Measurements from ENCODE around the gene CTAGE1.

- no peak for TF ChIP-seq POLR2A (IDR thresholded peaks at IDR 0.05; ENCODE audit: low read depth)
- TF ChIP-seq CTCF (IDR thresholded peaks at IDR 0.05), result no peak
- TF ChIP-seq POLR2AphosphoS5 (IDR thresholded peaks at IDR 0.05), result no peak
- no peak for TF ChIP-seq EP300 (IDR thresholded peaks at IDR 0.05)
Observed at GRCh38 chr18:22439447-22439846, 21.7 kb upstream of the CTAGE1 start.

Data from esophagus muscularis mucosa (tissue), 4 donors.